CD4-positive, alpha-beta T cell treated with Interleukin-4 for 4 hours (primary cell): ENCODE data around the gene TBC1D2B.

Source experiments
- DNase-seq: peaks from one replicate; pipeline ENCODE4 v3.0.0-alpha.2; 2020

TBC1D2B gene

GRCh38 chr15:78093242-78094020 lies 15.9 kb upstream of the TBC1D2B start:
- DNase-seq, result no peak

DNA sequence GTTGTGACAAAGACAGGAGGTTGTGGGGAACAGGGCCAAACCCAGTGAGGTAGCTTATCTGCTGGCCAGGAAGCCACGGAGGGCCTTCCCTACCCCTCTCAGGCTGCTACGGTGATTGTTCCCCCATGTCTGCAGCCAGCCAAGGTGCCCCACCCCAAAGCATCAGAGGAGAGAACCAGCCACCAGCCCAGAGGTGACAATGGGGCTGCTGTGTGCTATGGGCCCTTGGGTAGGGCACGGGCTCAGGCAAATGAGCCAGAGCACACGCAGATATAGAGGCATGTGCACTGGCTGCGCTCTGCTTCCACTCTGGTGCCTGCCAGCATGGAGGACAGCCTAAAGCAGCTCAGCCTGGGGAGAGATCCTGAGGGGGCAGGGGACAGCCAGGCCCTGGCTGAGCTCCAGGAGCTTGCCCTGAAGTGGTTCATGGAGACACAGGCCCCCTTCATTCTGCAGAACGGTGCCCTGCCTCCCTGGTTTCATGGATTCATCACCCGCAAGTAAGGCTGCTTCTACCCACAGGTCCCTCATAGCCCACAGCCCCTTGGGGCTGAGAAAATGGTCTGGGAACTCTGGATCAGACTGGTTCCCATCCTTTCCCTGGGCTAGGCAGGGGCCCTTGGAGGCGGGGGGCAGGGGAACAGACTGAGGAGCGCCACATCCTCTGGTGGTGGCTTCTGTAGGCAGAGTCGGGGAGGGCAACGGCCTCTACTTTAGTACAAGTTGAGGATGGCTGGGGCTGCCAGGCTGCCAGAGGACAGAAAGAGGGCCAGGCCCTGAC lies 14.9 kb upstream of the TBC1D2B start, which contains the start of gene SH2D7:
Gene SH2D7, plus strand, starts transcription at position 301 of the 781 bp plus-strand sequence. Its CDS starts 24 bp downstream, at position 325.
- DNase-seq, result no peak

DNA sequence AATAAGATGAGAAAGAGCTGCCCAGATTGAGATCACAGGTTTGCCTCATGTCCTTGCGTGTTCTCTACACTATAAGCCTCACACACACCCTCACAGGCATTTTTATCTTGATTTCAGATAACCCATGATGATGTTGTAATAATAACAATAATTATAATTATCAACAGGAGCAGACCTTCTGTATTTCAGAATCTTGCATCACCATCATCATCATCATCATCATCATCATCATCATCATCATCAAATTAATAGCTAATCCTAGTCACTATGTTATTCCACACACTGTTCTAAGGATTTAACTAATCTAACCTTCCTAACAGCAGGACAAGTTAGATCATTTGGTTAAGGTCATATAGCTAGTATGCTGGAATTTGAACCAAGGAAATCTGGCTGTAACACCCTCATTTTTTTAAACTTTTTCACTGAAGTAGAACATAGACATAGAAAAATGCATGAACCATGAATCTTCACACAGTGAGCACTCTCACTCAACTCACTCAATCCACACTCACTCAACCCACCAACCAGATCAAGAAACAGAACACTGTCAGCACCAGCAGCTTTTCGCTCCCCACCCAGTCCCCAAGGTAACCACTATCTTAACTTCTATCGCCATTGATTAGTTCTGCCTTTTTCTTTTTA lies 13.0 kb upstream of the TBC1D2B start:
- no peak for DNase-seq

GRCh38 chr15:78088773-78089080 lies 11.2 kb upstream of the TBC1D2B start:
- DNase-seq, result no peak

DNA sequence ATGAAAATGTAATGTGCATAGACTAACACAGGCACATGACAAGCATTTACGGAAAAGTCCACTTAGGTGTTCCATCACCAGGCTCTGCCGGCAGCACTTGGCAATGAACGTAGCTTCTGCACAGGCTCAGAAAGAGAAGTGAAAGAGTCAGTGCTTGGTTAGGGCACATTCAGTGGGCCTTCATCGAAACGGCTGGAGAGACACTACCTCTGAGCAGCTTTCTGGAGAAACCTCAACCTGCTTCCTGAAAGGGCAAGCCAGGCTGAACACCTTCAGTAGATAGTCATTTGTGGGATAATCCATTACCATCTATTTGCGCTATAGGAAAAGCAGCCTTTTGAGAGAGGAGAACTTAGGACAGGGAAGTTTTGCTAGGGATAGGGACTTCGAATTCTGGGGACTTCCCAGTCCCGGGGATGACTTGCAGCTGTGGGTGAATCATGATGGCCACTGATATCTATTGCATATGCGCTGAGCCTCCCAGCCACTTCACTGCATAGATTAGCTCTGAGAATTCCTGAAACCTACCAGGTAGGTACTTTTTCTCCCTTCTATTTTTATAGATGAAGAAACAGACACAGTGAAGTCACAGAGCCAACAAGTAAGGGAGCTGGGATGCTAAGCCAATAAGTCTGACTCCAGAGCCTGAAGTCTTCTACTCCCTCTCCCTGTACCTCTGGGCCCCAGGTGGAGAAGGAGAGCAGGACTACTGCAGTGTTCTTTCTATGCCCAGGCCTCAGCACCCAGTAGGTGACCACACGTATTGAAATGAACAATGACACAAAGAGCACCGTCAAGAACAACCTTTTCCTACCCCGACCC lies 10.7 kb upstream of the TBC1D2B start:
- no peak for DNase-seq

DNA sequence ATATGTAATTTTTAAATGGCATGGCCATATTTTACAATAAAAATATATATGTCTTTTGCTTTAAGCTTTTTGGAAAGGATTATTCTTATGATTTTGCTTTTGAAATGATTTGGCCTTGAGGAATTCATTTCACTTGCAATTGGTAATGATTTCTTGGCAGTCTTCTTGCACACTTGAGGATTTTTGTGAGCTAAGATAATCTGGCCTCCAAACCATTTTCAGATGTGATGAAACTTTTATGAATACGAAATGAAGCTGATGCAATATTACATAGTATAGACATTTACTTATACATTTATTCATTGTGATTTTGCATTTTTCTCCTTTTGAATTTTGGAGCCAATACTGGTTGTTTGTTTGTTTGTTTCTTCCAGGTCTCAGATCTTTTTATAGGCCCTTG lies 8.4 kb upstream of the TBC1D2B start:
- no peak for DNase-seq

DNA sequence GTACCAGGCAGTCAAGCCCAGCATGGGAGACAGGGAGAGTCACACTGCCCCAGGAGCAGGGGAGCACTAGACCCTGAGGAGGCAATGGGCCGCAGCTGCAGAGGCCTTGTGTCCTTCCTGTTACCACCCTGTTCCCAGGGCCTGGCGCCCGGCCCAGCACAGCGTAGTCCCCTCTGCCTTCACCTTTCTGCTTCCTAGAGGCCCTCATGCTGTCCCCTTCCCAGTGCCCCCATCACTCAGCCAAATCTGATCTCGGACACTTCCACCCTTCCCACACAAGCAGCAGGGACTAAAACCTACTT lies 6.9 kb upstream of the TBC1D2B start:
- DNase-seq, result no peak

- DNase-seq, result no peak
Observed at GRCh38 chr15:78083687-78084448, 6.4 kb upstream of the TBC1D2B start.

DNA sequence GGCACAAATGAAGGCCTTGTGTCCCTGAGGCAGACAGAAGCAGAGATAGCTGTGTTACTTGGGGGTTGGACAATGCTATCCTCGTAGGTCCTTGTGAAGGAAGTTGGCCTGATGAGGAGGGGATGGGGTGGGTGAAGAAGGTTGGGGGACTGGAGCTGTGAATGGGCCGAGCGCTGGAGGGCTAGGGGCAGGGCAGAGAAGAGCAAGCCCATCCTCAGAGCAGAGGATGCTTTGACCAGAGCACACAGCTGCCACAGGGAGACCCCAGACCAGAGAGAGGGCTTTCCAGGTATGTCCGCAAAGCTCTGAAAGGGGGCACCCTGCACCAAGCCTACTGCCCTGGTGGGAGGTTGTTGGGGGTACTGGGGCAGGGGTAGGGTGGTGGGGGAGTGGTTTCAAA lies 5.7 kb upstream of the TBC1D2B start:
- no peak for DNase-seq

GRCh38 chr15:78082743-78083110 lies 5.2 kb upstream of the TBC1D2B start:
- DNase-seq, result no peak

DNA sequence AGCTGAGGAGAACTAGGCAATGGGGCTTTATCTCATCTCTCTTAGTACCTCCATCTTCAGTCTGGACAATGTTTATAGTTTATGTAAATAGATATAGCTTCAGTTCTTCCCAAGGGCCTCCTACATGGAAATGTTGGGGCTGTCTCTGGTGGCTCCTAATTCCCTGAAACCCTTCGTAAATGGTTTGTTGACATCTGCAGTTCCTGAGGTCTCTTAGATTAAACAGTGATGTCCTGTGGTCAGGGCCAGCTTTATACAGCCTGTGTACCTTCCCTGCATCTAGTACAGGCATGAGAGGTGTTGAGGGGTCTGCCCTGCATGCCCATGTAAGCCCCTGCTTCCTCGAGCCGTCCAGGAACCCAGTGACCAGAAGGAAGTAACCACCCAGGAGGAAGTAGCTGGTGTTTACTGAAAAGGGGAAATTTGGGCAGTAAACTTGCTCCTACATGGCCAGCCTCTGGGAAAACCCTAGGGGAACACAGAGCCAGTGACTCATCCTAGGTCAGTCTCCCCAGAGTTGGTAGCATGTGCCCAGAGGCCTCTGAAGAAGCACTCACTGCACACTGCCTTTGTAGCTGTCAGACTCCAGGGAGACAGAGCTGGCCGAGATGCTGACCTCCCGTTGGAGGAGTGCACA lies 4.7 kb upstream of the TBC1D2B start:
- DNase-seq, result no peak

DNA sequence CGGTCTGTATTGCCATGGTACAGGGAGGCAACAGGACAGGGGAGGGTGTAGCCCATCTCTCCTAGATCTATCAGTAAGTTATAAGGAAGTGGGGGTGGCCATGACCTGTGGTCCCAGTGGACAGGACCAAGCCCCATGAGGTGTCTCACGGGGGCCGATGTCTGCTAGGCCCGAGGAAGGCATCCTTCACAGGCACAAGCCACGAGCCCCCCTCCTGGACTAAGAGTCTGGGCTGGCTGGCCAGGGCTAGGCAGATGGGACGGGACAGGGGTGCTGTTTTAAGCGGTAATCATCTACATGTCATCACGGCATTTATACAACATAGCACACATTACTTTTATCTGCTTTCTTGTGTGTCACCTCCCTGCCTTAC lies 2.6 kb upstream of the TBC1D2B start:
- no peak for DNase-seq

GRCh38 chr15:78079298-78080087 lies 2.0 kb upstream of the TBC1D2B start:
- no peak for DNase-seq

GRCh38 chr15:78077871-78078210 lies 330 bp upstream of the TBC1D2B start:
- no peak for DNase-seq

DNA sequence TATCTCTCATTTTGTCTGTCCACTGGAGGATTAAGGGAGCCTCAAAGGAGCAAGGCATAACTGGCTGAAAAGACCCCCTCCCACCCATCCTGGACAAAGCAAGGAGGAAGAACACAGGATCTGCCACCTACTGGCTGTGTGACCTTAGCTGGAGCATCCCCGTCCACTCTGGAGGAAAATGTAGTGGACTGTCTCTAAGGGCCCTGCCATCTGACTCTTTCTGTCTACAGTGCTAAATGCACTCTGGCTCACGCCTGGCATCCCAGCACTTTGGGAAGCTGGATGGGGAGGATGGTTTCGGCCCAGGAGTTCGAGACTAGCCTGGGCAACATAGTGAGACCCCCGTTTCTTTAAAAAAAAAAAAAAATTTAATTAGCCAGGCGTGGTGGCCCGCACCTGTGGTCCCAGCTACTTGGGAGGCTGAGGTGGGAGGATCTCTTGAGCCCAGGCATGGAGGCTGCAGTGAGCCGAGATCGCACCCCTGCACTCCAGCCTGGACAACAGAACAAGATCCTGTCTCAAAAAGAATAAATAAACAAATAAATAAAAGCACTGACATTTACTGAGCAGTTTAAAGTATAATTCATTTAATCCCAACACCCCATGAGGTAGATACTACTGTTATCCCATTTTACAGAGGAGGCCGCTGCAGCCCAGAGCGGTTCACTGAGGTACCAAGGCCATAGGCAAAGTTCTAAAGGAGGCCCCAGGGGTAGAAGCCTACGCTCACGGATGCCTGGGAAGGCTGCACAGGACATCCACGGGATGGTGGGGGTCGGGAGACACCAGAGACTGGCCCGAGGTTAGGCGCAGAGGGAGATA lies 1.1 kb downstream of the TBC1D2B start:
- no peak for DNase-seq

- no peak for DNase-seq
Observed at GRCh38 chr15:78075490-78076230, 1.9 kb downstream of the TBC1D2B start.

DNA sequence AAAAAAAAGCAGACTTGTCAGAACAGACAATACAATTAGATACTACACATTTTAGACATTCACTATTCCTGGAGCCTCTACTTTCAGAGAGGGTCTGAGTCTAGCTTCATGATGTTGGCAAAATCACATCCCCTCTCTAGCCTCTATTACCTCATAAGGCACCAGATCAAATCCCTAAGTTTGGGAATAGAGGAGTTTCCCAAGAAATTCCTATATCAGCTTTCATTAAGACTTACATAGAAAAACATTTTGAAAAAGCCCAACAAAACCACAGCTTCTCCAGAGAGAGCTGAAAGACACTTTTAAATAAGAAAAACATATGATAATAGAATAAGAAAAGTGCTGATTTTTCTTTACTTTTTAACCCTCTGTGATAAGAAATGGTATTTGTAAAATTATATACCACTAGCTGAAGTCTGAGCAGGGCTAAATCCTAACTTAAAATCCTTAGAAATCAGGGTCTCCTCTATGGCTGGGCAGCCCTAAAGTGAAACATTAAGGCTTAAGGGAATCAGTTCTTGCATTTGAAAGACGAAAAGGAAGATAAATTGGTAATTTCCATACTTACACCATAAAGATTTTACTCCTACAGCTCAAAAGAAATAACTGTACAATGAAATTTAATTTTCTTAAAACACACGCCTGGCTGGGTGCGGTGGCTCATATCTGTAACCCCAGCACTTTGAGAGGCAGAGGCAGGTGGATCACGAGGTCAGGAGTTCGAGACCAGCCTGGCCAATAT lies 4.3 kb downstream of the TBC1D2B start:
- no peak for DNase-seq

GRCh38 chr15:78072080-78072892 lies 5.2 kb downstream of the TBC1D2B start:
- DNase-seq, result no peak
